Measurements from ENCODE around the gene CNKSR3.

The CNKSR3 gene

GRCh38 chr6:154539593-154540269 lies 29.2 kb upstream of the CNKSR3 start:
- no peak for ATAC-seq (ENCODE audit: insufficient read depth, low read depth)
- no peak overlapping the region for H3K4me2 ChIP-seq (ENCODE audit: insufficient read depth, low read length)

GRCh38 chr6:154538640-154539191 lies 28.2 kb upstream of the CNKSR3 start:
- no peak overlapping the region for H3K4me3 ChIP-seq (ENCODE audit: low read depth in 1 of 2, low read length in 2 of 2)
- TF ChIP-seq CTCF (IDR thresholded peaks at IDR 0.05; ENCODE audit: borderline replicate concordance, extremely low read depth, low read length, poor library complexity, severe bottlenecking) = no peak
- TF ChIP-seq EZH2 (IDR thresholded peaks at IDR 0.05; ENCODE audit: borderline replicate concordance, low read depth, low read length, severe bottlenecking) = no peak
- no peak overlapping the region for H3K9ac ChIP-seq (ENCODE audit: low read depth, low read length)
- H4K20me1 ChIP-seq (ENCODE audit: insufficient read depth, low read length) = no peaks in the 10 kb centered on the region
- no peaks in the 10 kb centered on the region for H3K79me2 ChIP-seq (ENCODE audit: insufficient read depth, low read length)
- H3K27ac ChIP-seq (ENCODE audit: low read length) = no peak overlapping the region
- no peaks in the 10 kb centered on the region for H3K36me3 ChIP-seq (ENCODE audit: insufficient read depth, low read length)
- H3K4me1 ChIP-seq (ENCODE audit: insufficient read depth, low read length) = no peaks in the 10 kb centered on the region
- ATAC-seq (ENCODE audit: insufficient read depth, low read depth) = no peak
- no peaks in the 10 kb centered on the region for H3K27me3 ChIP-seq (ENCODE audit: insufficient read depth, low read length, poor library complexity)
- no peaks in the 10 kb centered on the region for H3K9me3 ChIP-seq (ENCODE audit: insufficient read depth, low read length, severe bottlenecking)
- H3K4me2 ChIP-seq (ENCODE audit: insufficient read depth, low read length) = no peak overlapping the region
- DNase-seq = no peak
- no peak overlapping the region for H2AFZ ChIP-seq (ENCODE audit: low read depth, low read length)

More at GRCh38 chr6:154539593-154540269, 29.2 kb upstream of the CNKSR3 start:
- Histone ChIP-seq H3K36me3 (ENCODE audit: insufficient read depth, low read length) (no peaks in the 10 kb centered on the region), H2AFZ (ENCODE audit: low read depth, low read length) (no peak overlapping the region), H3K9me3 (ENCODE audit: insufficient read depth, low read length, severe bottlenecking) (no peaks in the 10 kb centered on the region), H3K9ac (ENCODE audit: low read depth, low read length) (no peak overlapping the region), H3K27ac (ENCODE audit: low read length) (no peak overlapping the region), H3K79me2 (ENCODE audit: insufficient read depth, low read length) (no peaks in the 10 kb centered on the region), H3K4me1 (ENCODE audit: insufficient read depth, low read length) (no peaks in the 10 kb centered on the region), H3K27me3 (ENCODE audit: insufficient read depth, low read length, poor library complexity) (no peaks in the 10 kb centered on the region), H4K20me1 (ENCODE audit: insufficient read depth, low read length) (no peaks in the 10 kb centered on the region), H3K4me3 (ENCODE audit: low read depth in 1 of 2, low read length in 2 of 2) (no peak overlapping the region)
- DNase-seq = no peak
- no peak for TF ChIP-seq EZH2 (IDR thresholded peaks at IDR 0.05; ENCODE audit: borderline replicate concordance, low read depth, low read length, severe bottlenecking)

- DNase-seq (no peak), ATAC-seq (ENCODE audit: insufficient read depth, low read depth) (no peak)
- no peaks in the 10 kb centered on the region for H3K9me3 ChIP-seq (ENCODE audit: insufficient read depth, low read length, severe bottlenecking)
- H3K27me3 ChIP-seq (ENCODE audit: insufficient read depth, low read length, poor library complexity) = no peaks in the 10 kb centered on the region
- H3K79me2 ChIP-seq (ENCODE audit: insufficient read depth, low read length) = no peaks in the 10 kb centered on the region
- no peak overlapping the region for H3K9ac ChIP-seq (ENCODE audit: low read depth, low read length)
- no peak overlapping the region for H2AFZ ChIP-seq (ENCODE audit: low read depth, low read length)
- no peaks in the 10 kb centered on the region for H3K4me1 ChIP-seq (ENCODE audit: insufficient read depth, low read length)
- H3K4me3 ChIP-seq (ENCODE audit: low read depth in 1 of 2, low read length in 2 of 2) = no peak overlapping the region
- H3K27ac ChIP-seq (ENCODE audit: low read length) = no peak overlapping the region
- TF ChIP-seq EZH2 (IDR thresholded peaks at IDR 0.05; ENCODE audit: borderline replicate concordance, low read depth, low read length, severe bottlenecking) (no peak), CTCF (IDR thresholded peaks at IDR 0.05; ENCODE audit: borderline replicate concordance, extremely low read depth, low read length, poor library complexity, severe bottlenecking) (no peak)
- no peak overlapping the region for H3K4me2 ChIP-seq (ENCODE audit: insufficient read depth, low read length)
- H3K36me3 ChIP-seq (ENCODE audit: insufficient read depth, low read length) = no peaks in the 10 kb centered on the region
- no peaks in the 10 kb centered on the region for H4K20me1 ChIP-seq (ENCODE audit: insufficient read depth, low read length)
Measured at GRCh38 chr6:154537511-154538325, 27.2 kb upstream of the CNKSR3 start.

- ATAC-seq (ENCODE audit: insufficient read depth, low read depth) = no peak
- no peak overlapping the region for H3K4me2 ChIP-seq (ENCODE audit: insufficient read depth, low read length)
- no peak for DNase-seq
- H3K27me3 ChIP-seq (ENCODE audit: insufficient read depth, low read length, poor library complexity) = no peaks in the 10 kb centered on the region
- no peak for TF ChIP-seq EZH2 (IDR thresholded peaks at IDR 0.05; ENCODE audit: borderline replicate concordance, low read depth, low read length, severe bottlenecking)
- no peak for TF ChIP-seq CTCF (IDR thresholded peaks at IDR 0.05; ENCODE audit: borderline replicate concordance, extremely low read depth, low read length, poor library complexity, severe bottlenecking)
- no peaks in the 10 kb centered on the region for H3K9me3 ChIP-seq (ENCODE audit: insufficient read depth, low read length, severe bottlenecking)
- no peak overlapping the region for H2AFZ ChIP-seq (ENCODE audit: low read depth, low read length)
- no peak overlapping the region for H3K9ac ChIP-seq (ENCODE audit: low read depth, low read length)
- H4K20me1 ChIP-seq (ENCODE audit: insufficient read depth, low read length) = no peaks in the 10 kb centered on the region
- no peaks in the 10 kb centered on the region for H3K79me2 ChIP-seq (ENCODE audit: insufficient read depth, low read length)
- no peak overlapping the region for H3K4me3 ChIP-seq (ENCODE audit: low read depth in 1 of 2, low read length in 2 of 2)
- no peaks in the 10 kb centered on the region for H3K36me3 ChIP-seq (ENCODE audit: insufficient read depth, low read length)
- H3K4me1 ChIP-seq (ENCODE audit: insufficient read depth, low read length) = no peaks in the 10 kb centered on the region
- H3K27ac ChIP-seq (ENCODE audit: low read length) = no peak overlapping the region
Measured at GRCh38 chr6:154536999-154537398, 26.5 kb upstream of the CNKSR3 start.

All from DND-41 (cell line).